Heart right ventricle (tissue), 16 donors: ENCODE measurements around the gene MKRN2OS. TPM values are rescaled to one million over a fixed set of nuclear protein-coding genes. Genes with fewer than 3 reads are reported as not detected.

ENCODE experiments used
- ATAC-seq, 8 donors: fragments of 200-7000 bp; cut with Tn5 transposase; one replicate each; pipeline ENCODE4 v1.9.1; 2020; ENCODE audit warnings: mild to moderate bottlenecking in 8 of 8, moderate library complexity in 8 of 8, moderate number of reproducible peaks in 1 of 8
- DNase-seq, 2 donors: peaks; one replicate each; pipeline ENCODE4 v3.0.0-alpha.2; 2020
- H3K27ac ChIP-seq, 10 donors: fragments of 200-600 bp; sonication (generic) in 2 of 10; one replicate each; pipeline versions ENCODE4 v1.5.0 to v1.8.0; 2020 to 2022; ENCODE audit warnings: mild to moderate bottlenecking in 3 of 10
- H3K27me3 ChIP-seq, 7 donors: fragments of 200-600 bp; one replicate each; pipeline ENCODE4 v1.8.0; 2021 to 2022; ENCODE audit warnings: mild to moderate bottlenecking in 2 of 7
- H3K36me3 ChIP-seq, 9 donors: fragments of 200-600 bp; sonication (generic) in 1 of 9; one replicate each; pipeline versions ENCODE4 v1.5.0 to v1.8.0; 2020 to 2022; ENCODE audit warnings: mild to moderate bottlenecking in 2 of 9
- H3K4me1 ChIP-seq, 9 donors: fragments of 200-600 bp; sonication (generic) in 1 of 9; one replicate each; pipeline versions ENCODE4 v1.5.0 to v1.8.0; 2020 to 2022; ENCODE audit warnings: mild to moderate bottlenecking in 4 of 9
- H3K4me3 ChIP-seq, 10 donors: fragments of 200-600 bp; sonication (generic) in 2 of 10; one replicate each; pipeline versions ENCODE4 v1.5.0 to v1.8.0; 2020 to 2022; ENCODE audit warnings: mild to moderate bottlenecking in 7 of 10, moderate library complexity in 2 of 10
- H3K9me3 ChIP-seq, 11 donors: fragments of 200-600 bp in 10 of 11; sonication (generic) in 2 of 11; one replicate each; pipeline versions ENCODE4 v1.5.0 to v1.8.0; 2013 to 2022; ENCODE audit warnings: mild to moderate bottlenecking in 2 of 11, control low read depth in 1 of 11, moderate library complexity in 1 of 11
- WGBS, 2 donors: extraction: QIAGEN DNeasy Blood & Tissue Kit; methylation state at CpG; one replicate each; pipeline ENCODE4 v1.1.7; 2013; ENCODE audit warnings: inconsistent platforms in 1 of 2; 5-methylcytosine and 5-hydroxymethylcytosine counted together
- intact Hi-C, 10 donors: fragments of 100-400 bp; cut with DNase I; formaldehyde crosslinking; loops; one replicate each; pipeline versions ENCODE4 v1.11.1 to v1.14.2; 2022
- polyA plus RNA-seq, 2 donors: library from polyadenylated mRNA; stranded (reverse); fragments of 200-250 nt; gene quantifications; one replicate each; pipeline ENCODE4 v1.2.3, GENCODE V29; 2013
- total RNA-seq, 10 donors: library from RNA; stranded (reverse); fragmentation: NEBNext Ultra II Directional in 3 of 10; extraction: Animal tissue kit (Norgen Biotek cat#: 25700) in 3 of 10; gene quantifications; one replicate each; pipeline versions ENCODE4 v1.2.1 to v1.2.4, GENCODE V29; 2021 to 2023
- TF ChIP-seq, protein P1 (sequence below), 9 donors: fragments of 200-600 bp; sonication (generic) in 2 of 9; IDR thresholded peaks; one replicate each; pipeline versions ENCODE4 v1.5.0 to v1.8.0; 2021 to 2022; ENCODE audit warnings: antibody characterized with exemption in 9 of 9, mild to moderate bottlenecking in 5 of 9, moderate library complexity in 1 of 9
- donor health status: Arrhythmogenic right ventricular cardiomyopathy.
- donor health status: ischemic (EF 13 %, LVEDD 7.1; RV severe dilation, severe dysfunction).
- donor health status: healthy with polysubstance abuse.
- donor health status: DM: no; HTN: yes; CAD: no.
- donor health status: DM: no; HTN: no; CAD: no.
- donor health status: ischemic (EF 25% LVEDD 6.9; RV normal size, moderate dysfunction).
- donor health status: ischemic (EF 25% LVEDD 5.7; RV mildly dilated, moderate dysfunction).
- donor health status: healthy.
- donor health status: DM: yes; HTN: yes; CAD: no.
- donor health status: Ischemic cardiomyopathy.
- donor health status: ischemic (EF 35%, LVEDD 5.7; RV mildly dilated, moderate dysfunction).
- donor health status: nonischemic (EF 11% LVEDD 7.7; RV severe dilation, severe dysfunction).
- donor health status: DM: yes; HTN: yes; CAD: no.
- donor health status: PGD.
- donor health status: ischemic (EF 29% LVEDD 5.4; RV normal size, mild dysfunction).
- donor health status: nonischemic (EF 23%, LVEDD 6.1; RV moderate dilation, normal function).

Gene MKRN2OS
- total and polyA plus RNA-seq, 12 donors: 0.49 to 9.3 (median 6.2) TPM; not detected in 5

DNA sequence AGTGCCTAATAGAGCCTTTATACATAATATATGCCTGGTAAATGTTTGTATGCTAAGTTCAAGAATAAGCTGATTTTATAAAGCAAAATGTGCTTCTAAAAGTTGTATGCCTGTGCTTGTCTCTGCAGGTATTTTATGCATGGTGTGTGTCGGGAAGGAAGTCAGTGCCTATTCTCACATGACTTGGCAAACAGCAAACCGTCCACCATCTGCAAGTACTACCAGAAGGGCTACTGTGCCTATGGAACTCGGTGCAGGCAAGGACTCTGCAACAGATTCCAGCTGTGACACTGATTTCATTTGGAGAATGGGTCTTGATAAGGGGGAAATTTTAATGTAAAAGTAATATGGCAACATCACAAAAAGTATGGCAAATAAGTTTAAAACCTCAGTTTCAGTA is 23.4 kb upstream of the MKRN2OS start:
- TF ChIP-seq, protein P1, sequence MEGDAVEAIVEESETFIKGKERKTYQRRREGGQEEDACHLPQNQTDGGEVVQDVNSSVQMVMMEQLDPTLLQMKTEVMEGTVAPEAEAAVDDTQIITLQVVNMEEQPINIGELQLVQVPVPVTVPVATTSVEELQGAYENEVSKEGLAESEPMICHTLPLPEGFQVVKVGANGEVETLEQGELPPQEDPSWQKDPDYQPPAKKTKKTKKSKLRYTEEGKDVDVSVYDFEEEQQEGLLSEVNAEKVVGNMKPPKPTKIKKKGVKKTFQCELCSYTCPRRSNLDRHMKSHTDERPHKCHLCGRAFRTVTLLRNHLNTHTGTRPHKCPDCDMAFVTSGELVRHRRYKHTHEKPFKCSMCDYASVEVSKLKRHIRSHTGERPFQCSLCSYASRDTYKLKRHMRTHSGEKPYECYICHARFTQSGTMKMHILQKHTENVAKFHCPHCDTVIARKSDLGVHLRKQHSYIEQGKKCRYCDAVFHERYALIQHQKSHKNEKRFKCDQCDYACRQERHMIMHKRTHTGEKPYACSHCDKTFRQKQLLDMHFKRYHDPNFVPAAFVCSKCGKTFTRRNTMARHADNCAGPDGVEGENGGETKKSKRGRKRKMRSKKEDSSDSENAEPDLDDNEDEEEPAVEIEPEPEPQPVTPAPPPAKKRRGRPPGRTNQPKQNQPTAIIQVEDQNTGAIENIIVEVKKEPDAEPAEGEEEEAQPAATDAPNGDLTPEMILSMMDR (IDR thresholded peaks at IDR 0.05): no peak
- no peak overlapping the region for H3K4me3 ChIP-seq
- H3K27ac ChIP-seq: no peak overlapping the region
- H3K36me3 ChIP-seq: peaks cover 0 to 71% (median 35%) of the 10 kb centered on the region in 9 donors
- H3K9me3 ChIP-seq: peaks cover 0 to 24% (median 8%) of the 10 kb centered on the region in 11 donors
- 43 to 63% methylated on average over 3 of the region's 3 CpGs for WGBS, 2 donors
- peak in 3 of 8 donors; percentile 55 to 68 (median 57) for ATAC-seq
- H3K4me1 ChIP-seq: peaks cover 0 to 24% (median 13%) of the 10 kb centered on the region in 9 donors
- no peak for DNase-seq
- intact Hi-C loops: loop anchor here in 2 of 10 donors (10.0 kb wide), 2 partner anchors 146 to 156 kb away; no protein-coding TSS in a partner anchor
- H3K27me3 ChIP-seq: no peaks in the 10 kb centered on the region

DNA sequence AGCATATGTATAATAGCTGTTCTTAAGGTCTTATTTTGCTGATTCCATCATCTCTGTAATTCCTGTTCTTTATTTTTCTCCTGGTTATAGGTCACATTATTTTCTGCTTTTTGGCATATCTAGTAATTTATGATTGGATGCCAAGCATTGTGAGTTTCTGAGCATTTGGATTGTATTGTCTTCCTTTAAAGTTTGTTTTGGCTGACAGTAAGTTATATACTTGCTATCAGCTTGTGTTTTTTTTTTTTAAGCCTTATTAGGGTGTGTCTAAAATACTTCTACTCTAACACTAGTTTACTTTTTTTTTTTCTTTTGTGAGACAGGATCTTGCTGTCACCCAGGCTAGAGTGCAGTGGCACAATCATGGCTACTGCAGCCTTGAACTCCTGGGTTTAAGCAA is 21.7 kb upstream of the MKRN2OS start:
- peaks cover 0 to 24% (median 8%) of the 10 kb centered on the region in 11 donors for H3K9me3 ChIP-seq
- peaks cover 0 to 34% (median 19%) of the 10 kb centered on the region in 9 donors for H3K4me1 ChIP-seq
- ATAC-seq: no peak
- TF ChIP-seq, protein P1 (IDR thresholded peaks at IDR 0.05): no peak
- peaks cover 0 to 53% (median 22%) of the 10 kb centered on the region in 9 donors for H3K36me3 ChIP-seq
- no peak for DNase-seq
- H3K27me3 ChIP-seq: no peaks in the 10 kb centered on the region
- intact Hi-C loops: loop anchor here in 2 of 10 donors (10.0 kb wide), 2 partner anchors 148 to 158 kb away; no protein-coding TSS in a partner anchor
- no peak overlapping the region for H3K27ac ChIP-seq
- H3K4me3 ChIP-seq: no peak overlapping the region

DNA sequence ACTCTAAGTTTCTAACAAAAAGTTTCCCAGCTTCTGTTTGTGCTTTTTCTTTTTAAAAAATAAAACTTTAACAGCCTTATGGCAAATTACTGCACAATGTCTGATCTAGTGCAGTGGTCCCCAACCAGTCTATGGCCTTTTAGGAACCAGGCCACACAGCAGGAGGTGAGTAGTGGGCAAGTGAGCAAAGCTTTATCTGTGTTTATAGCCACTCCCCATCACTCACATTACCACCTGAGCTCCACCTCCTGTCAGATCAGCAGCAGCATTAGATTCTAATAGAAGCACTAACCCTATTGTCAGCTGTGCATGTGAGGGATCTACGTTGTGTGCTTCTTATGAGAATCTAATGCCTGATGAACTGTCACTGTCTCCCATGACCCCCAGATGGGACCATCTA is 17.2 kb upstream of the MKRN2OS start:
- peaks cover 0 to 24% (median 8%) of the 10 kb centered on the region in 11 donors for H3K9me3 ChIP-seq
- 51 to 56% methylated on average over 1 of the region's 1 CpG for WGBS, 2 donors
- intact Hi-C loops: loop anchor here in 2 of 10 donors (5.0 to 10.0 kb wide), 3 partner anchors 100 to 162 kb away; partner anchors contain the start of gene RAF1 (in 1 of the 2)
- H3K4me3 ChIP-seq: no peak overlapping the region
- peaks cover 0 to 16% (median 0%) of the 10 kb centered on the region in 9 donors for H3K36me3 ChIP-seq
- TF ChIP-seq, protein P1 (IDR thresholded peaks at IDR 0.05): no peak
- peak overlapping the region in 4 of 10 donors; percentile 30 to 72 (median 50) for H3K27ac ChIP-seq
- no peak for ATAC-seq
- H3K4me1 ChIP-seq: peaks cover 5 to 58% (median 55%) of the 10 kb centered on the region in 9 donors
- no peak for DNase-seq
- no peaks in the 10 kb centered on the region for H3K27me3 ChIP-seq

DNA sequence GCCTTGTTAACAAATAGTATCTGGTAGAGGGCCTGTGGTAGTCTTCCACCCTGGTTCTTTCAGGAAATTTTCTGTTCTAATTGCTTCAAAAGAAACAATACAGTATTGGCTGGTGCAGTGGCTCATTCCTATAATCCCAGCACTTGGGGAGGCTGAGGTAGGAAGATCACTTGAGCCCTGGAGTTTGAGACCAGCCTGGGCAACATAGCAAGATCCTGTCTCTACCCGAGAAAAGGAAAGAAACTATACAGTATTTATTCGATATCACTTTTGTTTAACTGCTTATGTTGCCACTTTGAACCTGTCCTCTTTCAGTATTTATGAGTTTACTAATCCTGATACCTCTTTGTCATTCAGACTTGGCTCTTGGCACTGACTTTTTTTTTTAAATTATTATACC is 16.1 kb upstream of the MKRN2OS start:
- no peak for ATAC-seq
- TF ChIP-seq, protein P1 (IDR thresholded peaks at IDR 0.05): no peak
- Histone ChIP-seq H3K4me3 (no peak overlapping the region), H3K4me1 (peaks cover 5 to 59% (median 56%) of the 10 kb centered on the region in 9 donors), H3K36me3 (peaks cover 0 to 10% (median 0%) of the 10 kb centered on the region in 9 donors), H3K9me3 (peaks cover 0 to 15% (median 6%) of the 10 kb centered on the region in 11 donors), H3K27ac (peak overlapping the region in 8 of 10 donors; percentile 18 to 98 (median 66)), H3K27me3 (no peaks in the 10 kb centered on the region)
- 91 to 92% methylated on average over 2 of the region's 2 CpGs for WGBS, 2 donors
- DNase-seq: no peak
- intact Hi-C loops: loop anchor here in 2 of 10 donors (5.0 to 10.0 kb wide), 3 partner anchors 101 to 163 kb away; partner anchors contain the start of gene RAF1 (in 1 of the 2)
